Adrenal gland (tissue), 12 donors: Measurements from ENCODE around the gene DBR1. TPM values are rescaled to one million over a fixed set of nuclear protein-coding genes. Genes with fewer than 3 reads are reported as not detected.
"Not testable (repeated sequence)": the region's sequence is repeated elsewhere in the genome, so short reads cannot be mapped to it uniquely, and the experiment has no call there.

Experiments used
- DNase-seq, 7 donors: peaks; one replicate each; pipeline ENCODE4 v3.0.0-alpha.2; 2019 to 2020
- H3K27ac ChIP-seq, 5 donors: fragments of 200-600 bp; sonication (generic) in 4 of 5; 1 replicate in 3 of 5; 2 replicates in 2 of 5; pipeline versions ENCODE4 v1.5.1 to v1.8.0; 2016 to 2020; ENCODE audit warnings: mild to moderate bottlenecking in 1 of 5
- H3K27me3 ChIP-seq: fragments of 200-600 bp; 2 replicates; pipeline ENCODE4 v1.8.0; 2021
- H3K36me3 ChIP-seq, 2 donors: fragments of 200-600 bp; replicated peaks in 1 of 2; 1 replicate in 1 of 2; 2 replicates in 1 of 2; pipeline versions ENCODE4 v1.5.1 to v1.8.0; 2018 to 2022
- H3K4me1 ChIP-seq, 2 donors: fragments of 200-600 bp; replicated peaks in 1 of 2; 1 replicate in 1 of 2; 2 replicates in 1 of 2; pipeline versions ENCODE4 v1.5.1 to v1.8.0; 2018 to 2021
- H3K4me3 ChIP-seq, 4 donors: fragments of 200-600 bp; sonication (generic) in 3 of 4; one replicate each; pipeline ENCODE4 v1.5.1; 2016 to 2018
- H3K9me3 ChIP-seq, 3 donors: fragments of 200-600 bp; sonication (generic) in 1 of 3; replicated peaks in 1 of 3; 1 replicate in 2 of 3; 2 replicates in 1 of 3; pipeline versions ENCODE4 v1.5.1 to v1.8.0; 2016 to 2021
- POLR2A ChIP-seq, 2 donors: fragments of 450-650 bp; IDR thresholded peaks; one replicate each; pipeline ENCODE4 v1.6.1; 2017; ENCODE audit warnings: antibody characterized with exemption in 2 of 2, mild to moderate bottlenecking in 2 of 2, moderate library complexity in 1 of 2
- WGBS, 4 donors: extraction: QIAGEN DNeasy Blood & Tissue Kit in 2 of 4; methylation state at CpG; one replicate each; pipeline versions ENCODE4 v1.1.5 to v1.1.7; 2013 to 2017; 5-methylcytosine and 5-hydroxymethylcytosine counted together
- intact Hi-C, 2 donors: fragments of 100-400 bp; cut with DNase I; formaldehyde crosslinking; loops; one replicate each; pipeline versions ENCODE4 v1.14.1 to v1.15.0; 2022 to 2023
- polyA plus RNA-seq, 3 donors: library from polyadenylated mRNA; stranded (reverse); fragments of 200-250 nt in 2 of 3; fragments of 350-450 nt in 1 of 3; fragmentation: Illumina TruSeq in 1 of 3; extraction: RNeasy Lipid Tissue Mini Kit (QIAGEN cat#74804) in 1 of 3; gene quantifications; one replicate each; pipeline ENCODE4 v1.2.3, GENCODE V29; 2013 to 2014
- total RNA-seq, 9 donors: library from RNA; depleted of rRNA in 4 of 9; stranded (reverse); fragments of >200 nt in 4 of 9; fragments of 120-200 nt in 1 of 9; fragmentation: NEBNext Ultra II Directional in 1 of 9; extraction: Animal tissue kit (Norgen Biotek cat#: 25700) in 1 of 9; gene quantifications; one replicate each; pipeline versions ENCODE4 v1.1.0 to v1.2.4, GENCODE V29; 2013 to 2023
- TF ChIP-seq, protein P1 (sequence below), 6 experiments: fragments of 450-650 bp in 4 of 6; fragments of 200-600 bp in 2 of 6; sonication (generic) in 1 of 6; IDR thresholded peaks; 1 replicate in 5 of 6; 2 replicates in 1 of 6; pipeline versions ENCODE4 v1.5.1 to v1.8.0; 2016 to 2021; ENCODE audit warnings: antibody characterized with exemption in 6 of 6, mild to moderate bottlenecking in 2 of 6, moderate library complexity in 1 of 6
- donor health status: healthy with polysubstance abuse.
- donor health status: Bipolar disorder and iron deficiency.
- donor health status: DM: yes; HTN: yes; CAD: no.
- donor health status: DM: no; HTN: no; CAD: no.
- donor health status: DM: no; HTN: no; CAD: no.
- donor health status: DM: yes; HTN: yes; CAD: no.

DBR1 gene
- total and polyA plus RNA-seq, 12 donors: 5.6 to 18.8 (median 12.0) TPM

DNA sequence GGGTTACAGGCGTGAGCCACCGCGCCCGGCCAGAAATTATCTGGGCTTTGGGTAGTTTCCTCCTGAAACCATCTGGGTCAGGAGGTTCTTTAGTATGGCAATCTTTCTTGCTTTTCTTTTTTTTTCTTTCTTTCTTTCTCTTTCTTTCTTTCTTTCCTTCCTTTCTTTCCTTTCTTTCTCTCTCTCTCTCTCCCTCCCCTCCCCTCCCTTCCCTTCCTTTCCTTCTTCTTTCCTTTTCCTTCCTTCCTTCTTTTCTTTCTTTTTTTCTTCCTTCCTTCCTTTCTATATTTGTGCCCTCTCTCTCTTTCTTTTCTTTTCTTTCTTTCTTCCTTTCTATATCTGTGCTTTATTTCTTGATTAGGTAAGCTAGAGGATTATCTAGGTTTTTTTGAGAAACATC, 17.0 kb downstream of the DBR1 start:
- peaks cover 0 to 22% of the 10 kb centered on the region in 2 donors for H3K36me3 ChIP-seq
- intact Hi-C loops: no loop called here
- no peak for DNase-seq
- TF ChIP-seq POLR2A (IDR thresholded peaks at IDR 0.05): no peak
- TF ChIP-seq, protein P1, sequence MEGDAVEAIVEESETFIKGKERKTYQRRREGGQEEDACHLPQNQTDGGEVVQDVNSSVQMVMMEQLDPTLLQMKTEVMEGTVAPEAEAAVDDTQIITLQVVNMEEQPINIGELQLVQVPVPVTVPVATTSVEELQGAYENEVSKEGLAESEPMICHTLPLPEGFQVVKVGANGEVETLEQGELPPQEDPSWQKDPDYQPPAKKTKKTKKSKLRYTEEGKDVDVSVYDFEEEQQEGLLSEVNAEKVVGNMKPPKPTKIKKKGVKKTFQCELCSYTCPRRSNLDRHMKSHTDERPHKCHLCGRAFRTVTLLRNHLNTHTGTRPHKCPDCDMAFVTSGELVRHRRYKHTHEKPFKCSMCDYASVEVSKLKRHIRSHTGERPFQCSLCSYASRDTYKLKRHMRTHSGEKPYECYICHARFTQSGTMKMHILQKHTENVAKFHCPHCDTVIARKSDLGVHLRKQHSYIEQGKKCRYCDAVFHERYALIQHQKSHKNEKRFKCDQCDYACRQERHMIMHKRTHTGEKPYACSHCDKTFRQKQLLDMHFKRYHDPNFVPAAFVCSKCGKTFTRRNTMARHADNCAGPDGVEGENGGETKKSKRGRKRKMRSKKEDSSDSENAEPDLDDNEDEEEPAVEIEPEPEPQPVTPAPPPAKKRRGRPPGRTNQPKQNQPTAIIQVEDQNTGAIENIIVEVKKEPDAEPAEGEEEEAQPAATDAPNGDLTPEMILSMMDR (IDR thresholded peaks at IDR 0.05): no peak
- 93 to 99% (median 96%) methylated on average over 4 of the region's 4 CpGs for WGBS, 4 donors
- H3K9me3 ChIP-seq: no peaks in the 10 kb centered on the region
- H3K27me3 ChIP-seq: no peaks in the 10 kb centered on the region
- H3K4me3 ChIP-seq: no peak overlapping the region
- H3K4me1 ChIP-seq: no peaks in the 10 kb centered on the region
- H3K27ac ChIP-seq: no peak overlapping the region

DNA sequence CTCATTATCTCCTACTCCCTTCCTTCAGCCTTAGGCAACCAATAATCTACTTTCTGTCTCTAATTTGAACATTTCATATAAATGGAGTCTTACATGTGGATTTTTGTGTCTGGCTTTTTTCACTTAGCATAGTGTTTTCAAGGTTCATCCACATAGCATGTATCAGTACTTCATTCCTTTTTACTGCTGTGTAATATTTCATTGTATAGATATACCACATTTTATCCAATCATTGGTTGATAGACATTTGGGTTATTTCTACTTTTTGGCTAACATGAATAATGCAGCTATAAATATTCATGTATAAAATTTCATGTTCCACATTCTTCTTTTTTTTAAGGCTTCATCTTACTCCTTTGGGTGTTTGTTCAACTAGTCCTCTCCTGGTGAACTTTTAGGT, 20.2 kb downstream of the DBR1 start:
- no peak overlapping the region for H3K27ac ChIP-seq
- TF ChIP-seq, protein P1 (IDR thresholded peaks at IDR 0.05): no peak
- TF ChIP-seq POLR2A (IDR thresholded peaks at IDR 0.05): no peak
- no peaks in the 10 kb centered on the region for H3K27me3 ChIP-seq
- no peak for DNase-seq
- intact Hi-C loops: no loop called here
- H3K36me3 ChIP-seq: no peaks in the 10 kb centered on the region
- no peak overlapping the region for H3K4me3 ChIP-seq
- no peaks in the 10 kb centered on the region for H3K9me3 ChIP-seq
- H3K4me1 ChIP-seq: no peaks in the 10 kb centered on the region

DNA sequence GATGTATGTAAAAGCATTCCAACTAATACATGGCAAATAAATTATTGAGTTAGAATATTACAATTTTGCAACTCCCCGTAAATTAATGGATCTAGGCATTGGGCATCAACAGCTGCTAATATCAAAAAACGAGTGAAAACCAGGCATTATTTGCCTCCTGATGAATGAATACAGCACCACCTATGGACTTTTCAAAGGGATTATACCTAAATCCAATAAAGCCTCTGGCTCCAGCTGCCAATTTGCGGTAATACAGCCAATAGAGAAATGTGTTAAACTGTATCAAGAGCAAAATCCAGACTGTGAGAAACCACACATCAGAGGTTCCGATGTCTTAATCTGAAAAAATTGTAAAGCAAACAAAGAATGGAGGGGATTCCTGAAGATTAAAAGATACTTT, 26.2 kb downstream of the DBR1 start:
- no peak for TF ChIP-seq POLR2A (IDR thresholded peaks at IDR 0.05)
- TF ChIP-seq, protein P1 (IDR thresholded peaks at IDR 0.05): no peak

DNA sequence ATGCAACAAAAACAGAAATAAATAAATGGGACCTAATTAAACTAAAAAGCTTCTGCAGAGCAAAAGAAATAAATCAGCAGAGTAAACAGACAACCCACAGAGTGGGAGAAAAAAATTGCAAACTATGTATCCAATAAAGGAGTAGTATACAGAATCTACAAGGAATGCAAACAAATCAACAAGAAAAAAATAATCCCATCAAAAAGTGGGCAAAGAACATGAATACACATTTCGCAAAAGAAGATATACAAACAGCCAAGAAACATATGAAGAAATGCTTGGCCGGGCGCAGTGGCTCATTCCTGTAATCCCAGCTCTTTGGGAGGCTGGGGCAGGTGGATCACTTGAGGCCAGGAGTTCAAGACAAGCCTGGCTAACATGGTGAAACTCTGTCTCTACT, 32.5 kb downstream of the DBR1 start:
- H3K9me3 ChIP-seq, DNase-seq, H3K4me3 ChIP-seq, H3K36me3 ChIP-seq, H3K27me3 ChIP-seq, H3K27ac ChIP-seq, intact Hi-C loops, H3K4me1 ChIP-seq: not testable (repeated sequence)
- 87 to 94% (median 93%) methylated on average over 3 of the region's 3 CpGs for WGBS, 4 donors

More for the DNA sequence above, 26.2 kb downstream of the DBR1 start:
- Histone ChIP-seq H3K9me3 (peaks cover 0 to 4% (median 0%) of the 10 kb centered on the region in 3 donors), H3K4me3 (no peak overlapping the region), H3K4me1 (no peaks in the 10 kb centered on the region), H3K27ac (no peak overlapping the region), H3K27me3 (no peaks in the 10 kb centered on the region), H3K36me3 (no peaks in the 10 kb centered on the region)
- intact Hi-C loops: no loop called here
- 66 to 76% (median 74%) methylated on average over 4 of the region's 4 CpGs for WGBS, 4 donors
- no peak for DNase-seq

DNA sequence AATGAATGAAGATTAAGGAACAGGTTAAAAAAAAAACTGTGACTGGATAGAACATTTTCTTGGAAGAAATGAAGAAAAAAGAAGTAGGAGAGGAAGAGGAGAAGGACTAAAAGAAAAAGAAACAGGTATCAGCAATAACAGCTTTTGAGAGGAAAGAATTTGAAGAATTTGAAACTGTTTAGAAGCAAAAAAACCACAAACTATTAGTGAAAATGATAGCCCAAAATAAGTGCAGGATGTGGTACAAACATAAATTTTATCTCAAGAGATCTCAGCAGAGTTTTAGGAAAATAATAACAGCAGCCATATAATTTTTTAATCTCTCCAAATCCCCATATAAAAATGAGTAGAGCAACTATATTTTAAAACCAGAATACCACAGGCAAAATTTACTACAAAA, 33.8 kb downstream of the DBR1 start:
- Histone ChIP-seq H3K36me3 (no peaks in the 10 kb centered on the region), H3K27me3 (no peaks in the 10 kb centered on the region), H3K4me1 (no peaks in the 10 kb centered on the region), H3K4me3 (no peak overlapping the region), H3K27ac (no peak overlapping the region), H3K9me3 (peaks cover 0 to 4% (median 0%) of the 10 kb centered on the region in 3 donors)
- TF ChIP-seq POLR2A (IDR thresholded peaks at IDR 0.05): no peak
- TF ChIP-seq, protein P1 (IDR thresholded peaks at IDR 0.05): no peak
- intact Hi-C loops: no loop called here
- DNase-seq: no peak
